HG02588 (cell line): ENCODE measurements around the gene GAREM2.

Experiments
- ATAC-seq: cut with Tn5 transposase; IDR thresholded peaks from one replicate; pipeline ENCODE4 v1.9.1; 2021; ENCODE audit warnings: mild to moderate bottlenecking, moderate library complexity; ENCODE audit not compliant: unreplicated experiment

GAREM2 gene

DNA sequence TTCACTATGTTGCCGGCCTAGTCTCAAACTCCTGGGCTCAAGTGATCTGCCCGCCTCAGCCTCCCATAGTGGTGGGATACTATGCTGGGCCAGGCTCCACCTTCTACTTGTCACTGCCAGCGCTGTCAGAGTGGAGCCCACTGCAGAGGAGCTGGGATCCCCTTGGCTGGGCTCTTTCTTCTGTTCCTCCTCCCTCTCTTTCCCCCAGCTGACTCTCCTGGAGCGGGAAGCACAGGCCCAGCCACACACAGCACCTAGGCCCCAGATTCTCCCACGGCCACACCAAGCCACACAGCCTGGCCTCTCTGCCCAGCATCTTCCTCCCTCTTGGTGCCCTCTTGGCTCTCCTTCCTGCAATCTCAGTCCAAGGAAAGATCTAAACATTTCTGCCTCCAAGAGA, 3.7 kb upstream of the GAREM2 start:
- no peak for ATAC-seq

DNA sequence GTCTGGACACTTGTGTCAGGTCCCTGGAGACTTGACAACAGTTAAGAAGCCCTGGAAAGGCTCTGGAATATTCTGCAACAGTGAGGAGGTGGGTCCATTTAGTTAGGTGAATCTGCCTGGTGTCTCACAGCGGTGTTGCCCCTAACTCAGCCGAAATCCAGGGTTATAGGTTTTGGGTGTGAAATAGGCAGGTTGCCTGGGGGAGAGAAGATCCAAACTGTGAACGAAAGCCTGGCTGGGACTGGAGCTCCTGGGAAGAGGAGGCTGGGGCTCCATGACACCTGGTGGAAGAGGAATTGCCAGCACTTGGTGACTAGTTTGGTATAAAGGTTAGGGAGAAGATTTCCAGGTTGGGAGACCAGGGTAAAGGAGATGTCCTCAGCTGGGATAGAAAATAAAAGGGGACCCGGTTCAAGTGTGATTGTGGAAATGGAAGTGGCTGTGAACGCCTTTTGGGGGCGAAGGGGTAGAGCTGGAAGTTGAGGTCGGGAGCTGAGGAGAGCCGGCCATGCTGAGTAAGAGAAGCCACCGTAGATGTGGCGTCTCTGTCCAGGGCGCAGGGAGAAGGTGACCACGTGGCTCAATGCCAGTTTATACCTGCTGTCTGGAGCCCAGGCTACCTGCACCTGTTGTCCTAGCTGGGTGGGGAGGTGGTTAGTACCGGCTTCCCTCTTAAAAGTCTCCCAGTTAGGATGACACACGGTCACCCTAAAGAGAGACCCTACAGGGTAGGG, 3.0 kb upstream of the GAREM2 start:
- no peak for ATAC-seq

DNA sequence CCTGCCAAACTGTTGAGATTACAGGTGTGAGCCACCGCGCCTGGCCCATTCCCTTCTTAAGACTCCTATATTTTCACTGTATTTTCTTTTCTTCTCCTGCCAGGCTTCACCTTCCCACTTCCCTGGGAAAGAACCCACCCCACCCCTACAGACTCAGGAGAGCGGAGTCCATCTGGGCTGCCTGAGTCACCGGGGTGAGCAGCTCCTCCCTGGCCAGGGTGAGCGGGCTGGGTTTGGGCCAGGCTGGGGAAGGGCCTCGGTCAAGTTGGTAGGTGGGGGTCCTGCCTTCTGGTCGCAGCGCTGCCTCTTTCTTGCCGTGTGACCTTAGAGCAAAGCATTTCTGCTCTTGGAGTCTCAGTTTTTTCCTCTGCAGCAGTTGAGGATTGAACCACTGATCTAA, 2.1 kb upstream of the GAREM2 start:
- ATAC-seq = no peak

DNA sequence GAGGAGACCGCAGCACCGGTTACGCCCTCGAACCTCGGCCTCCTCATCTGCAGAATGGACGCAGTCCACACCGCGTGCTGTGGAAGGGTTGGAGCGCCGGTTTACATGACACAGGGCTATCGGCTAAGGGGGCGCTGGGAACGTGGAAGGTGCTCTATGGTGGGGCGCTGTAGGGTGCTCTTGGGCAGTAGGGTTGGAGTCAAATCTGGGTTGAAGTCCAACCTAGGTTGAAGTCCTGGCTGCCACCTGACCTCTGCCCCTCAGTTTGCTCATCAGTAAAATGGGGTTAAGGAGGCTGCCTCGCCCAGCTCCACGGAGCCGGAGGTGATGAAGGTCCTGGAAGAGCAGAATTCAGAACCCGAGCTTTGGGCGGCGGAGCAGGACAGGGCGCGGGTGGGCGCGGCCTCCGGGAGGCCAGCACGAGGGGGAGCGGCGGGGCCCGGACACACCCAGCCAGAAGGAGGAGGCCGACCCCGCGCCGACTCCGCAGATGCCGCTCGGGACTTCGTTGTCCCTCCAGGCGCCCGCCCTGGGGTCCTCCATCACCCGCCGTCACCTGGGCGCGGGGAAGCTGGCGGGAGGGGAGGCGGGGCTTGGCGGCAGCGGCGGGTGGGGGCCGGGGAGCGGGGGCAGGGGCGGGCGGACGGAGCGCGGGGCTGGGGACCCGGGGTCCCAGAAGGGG, 558 bp upstream of the GAREM2 start:
- no peak for ATAC-seq

DNA sequence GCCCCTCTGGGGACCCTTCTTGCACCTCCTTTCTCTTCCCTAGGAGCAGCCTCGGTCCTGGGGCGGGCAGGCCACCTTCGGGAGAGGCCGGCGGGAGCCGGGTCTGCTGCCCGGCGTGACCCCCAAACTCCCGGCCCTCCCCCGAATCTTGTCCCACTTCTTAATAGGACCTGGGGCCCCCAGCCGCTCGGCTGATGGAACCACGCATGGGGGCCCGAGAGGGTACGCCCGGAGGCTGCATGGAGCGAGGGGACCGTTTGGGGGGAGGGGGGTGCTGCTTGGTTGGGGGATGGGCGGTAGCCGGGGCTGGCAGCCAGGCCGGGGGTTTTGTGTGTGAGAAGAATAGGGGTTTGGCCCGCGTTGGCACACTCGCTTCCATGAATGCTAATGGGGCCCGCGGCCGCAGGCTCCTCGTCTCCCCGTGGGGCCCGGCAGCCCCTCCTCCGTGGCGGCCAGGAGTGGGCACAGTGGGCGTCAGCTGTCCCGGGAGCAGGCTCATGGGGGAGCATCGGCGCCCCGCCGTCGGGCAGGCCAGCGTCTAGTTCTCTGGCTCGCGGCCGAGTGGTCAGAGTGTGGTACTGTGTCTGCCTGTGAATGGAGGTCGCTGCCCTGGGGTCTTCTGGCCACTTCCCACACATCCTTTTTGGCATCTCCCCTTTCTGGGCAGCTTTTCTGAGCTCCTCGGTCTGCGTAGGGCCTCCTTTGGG, 1.0 kb downstream of the GAREM2 start:
- no peak for ATAC-seq

DNA sequence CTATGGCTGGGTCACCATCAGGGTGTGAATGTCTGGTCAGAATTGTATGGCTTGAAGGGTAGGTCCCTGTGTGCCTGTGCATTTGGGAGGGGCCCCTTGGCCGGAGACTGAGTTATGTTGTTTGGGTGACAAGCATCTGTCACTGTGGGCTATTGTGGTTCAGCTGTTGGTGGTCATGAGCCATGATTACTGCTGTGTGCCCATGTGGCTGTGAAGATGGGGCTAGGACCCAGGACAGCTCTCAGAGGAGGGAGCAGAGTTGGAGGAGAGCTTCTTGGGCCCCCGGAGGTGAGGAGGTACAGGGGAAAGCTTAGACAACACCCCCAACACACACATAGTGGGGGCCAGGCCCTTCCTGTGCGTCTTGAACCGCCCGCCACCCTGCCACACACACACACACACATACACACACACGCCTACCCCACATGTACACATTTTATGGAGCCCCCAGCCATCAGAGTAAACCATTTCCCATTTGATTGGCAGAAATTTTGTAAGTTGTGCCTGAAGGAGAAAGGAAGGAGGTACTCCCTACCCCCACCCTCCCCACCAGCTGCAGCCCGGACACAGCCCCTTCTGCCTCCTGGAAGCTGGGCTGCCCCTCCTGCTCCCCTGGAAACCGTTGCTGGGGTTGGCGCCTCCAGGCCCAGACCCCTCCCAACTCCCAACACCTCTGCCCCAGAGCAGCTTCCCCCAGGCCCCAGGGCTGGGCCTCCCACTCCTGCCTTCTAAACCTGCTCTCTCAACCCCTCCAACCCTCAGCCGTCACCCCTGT, 2.0 kb downstream of the GAREM2 start:
- no peak for ATAC-seq

DNA sequence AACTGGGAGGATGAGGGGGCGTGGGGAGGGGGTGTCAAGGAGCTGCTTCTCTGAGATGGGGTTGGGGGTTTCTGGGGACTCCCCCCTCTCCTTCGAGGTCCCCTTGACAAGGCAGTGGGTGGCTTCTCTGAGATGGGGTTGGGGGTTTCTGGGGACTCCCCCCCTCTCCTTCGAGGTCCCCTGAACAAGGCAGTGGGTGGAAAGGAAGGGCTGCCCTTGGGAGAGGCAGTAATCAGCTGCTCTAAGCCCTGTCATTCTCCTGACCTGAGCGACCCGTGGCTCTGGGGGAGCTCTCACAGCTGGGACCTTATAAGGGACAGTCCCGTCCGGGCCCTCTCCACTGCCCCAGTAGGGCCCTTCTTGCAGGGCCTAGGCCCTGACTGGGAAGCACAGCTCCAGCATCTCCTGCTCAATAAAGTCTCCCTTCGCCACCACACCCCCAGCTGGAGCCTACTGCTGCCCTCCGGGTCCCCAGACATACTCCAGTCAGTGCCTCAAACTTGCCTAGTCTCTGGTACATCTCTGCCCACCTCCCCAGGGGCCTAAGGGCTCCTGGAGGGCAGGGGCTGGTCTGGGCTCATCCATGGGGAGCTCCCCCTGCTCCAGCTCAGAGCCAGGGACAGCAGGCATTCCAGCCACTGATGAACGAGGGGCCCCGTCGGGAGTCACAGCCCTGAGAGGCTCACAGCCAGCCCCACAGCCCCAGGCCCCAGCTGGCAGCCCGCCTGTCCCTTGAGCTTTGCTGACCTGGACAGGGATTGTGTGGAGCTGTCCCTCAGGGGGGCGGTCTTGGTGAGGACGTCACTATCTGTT, 2.8 kb downstream of the GAREM2 start:
- no peak for ATAC-seq

DNA sequence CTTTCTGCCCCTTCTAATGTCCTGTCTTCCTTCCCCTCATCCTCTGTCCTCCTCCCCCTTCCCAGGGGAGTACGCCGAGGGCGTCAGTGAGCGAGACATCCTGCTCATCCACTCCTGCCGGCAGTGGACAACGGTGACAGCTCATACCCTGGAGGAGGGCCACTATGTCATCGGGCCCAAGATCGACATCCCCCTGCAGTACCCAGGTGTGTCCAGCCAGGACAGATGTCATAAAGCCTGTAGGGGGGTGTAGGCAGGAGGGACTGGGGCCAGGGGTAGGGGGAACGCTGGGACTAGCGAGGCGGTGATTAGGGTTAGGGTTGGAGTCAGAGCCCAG, 3.4 kb downstream of the GAREM2 start:
- ATAC-seq = no peak

DNA sequence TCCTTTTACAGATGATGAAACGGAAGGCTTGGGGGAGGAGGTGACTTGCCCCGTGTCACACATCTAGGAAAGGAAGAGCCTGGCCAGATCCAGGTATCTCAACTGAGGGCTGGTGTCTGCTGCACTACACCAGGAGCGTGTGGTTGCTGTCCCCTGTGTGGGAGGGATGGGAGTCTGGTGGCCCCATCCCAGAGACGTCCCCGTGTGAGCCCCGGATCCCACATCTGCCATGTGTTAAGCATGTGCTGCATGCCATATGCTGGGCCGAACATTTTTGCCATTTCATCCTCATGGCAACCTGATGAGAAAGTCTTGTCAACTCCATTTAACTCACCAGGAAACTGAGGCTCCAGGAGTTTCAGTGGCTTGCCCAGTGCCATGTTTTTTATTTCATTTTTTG, 4.2 kb downstream of the GAREM2 start:
- no peak for ATAC-seq

DNA sequence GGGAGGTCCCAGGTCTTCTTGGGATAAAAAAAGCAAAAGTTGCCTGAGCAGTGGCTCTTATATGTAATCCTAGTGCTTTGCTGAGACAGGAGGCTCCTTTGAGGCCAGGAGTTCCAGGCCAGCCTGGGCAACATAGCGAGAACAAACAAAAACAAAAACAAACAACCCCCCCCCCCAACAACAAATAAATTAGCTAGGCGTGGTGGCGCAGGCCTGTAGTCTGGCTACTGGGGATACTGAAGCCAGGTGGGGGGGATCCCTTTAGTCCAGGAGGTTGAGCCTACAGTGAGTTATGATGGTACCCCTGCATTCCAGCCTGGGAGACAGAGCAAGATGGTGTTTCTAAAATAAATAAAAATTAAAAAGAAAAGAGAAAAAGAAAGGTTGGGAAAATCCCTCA, 5.4 kb downstream of the GAREM2 start:
- no peak for ATAC-seq

DNA sequence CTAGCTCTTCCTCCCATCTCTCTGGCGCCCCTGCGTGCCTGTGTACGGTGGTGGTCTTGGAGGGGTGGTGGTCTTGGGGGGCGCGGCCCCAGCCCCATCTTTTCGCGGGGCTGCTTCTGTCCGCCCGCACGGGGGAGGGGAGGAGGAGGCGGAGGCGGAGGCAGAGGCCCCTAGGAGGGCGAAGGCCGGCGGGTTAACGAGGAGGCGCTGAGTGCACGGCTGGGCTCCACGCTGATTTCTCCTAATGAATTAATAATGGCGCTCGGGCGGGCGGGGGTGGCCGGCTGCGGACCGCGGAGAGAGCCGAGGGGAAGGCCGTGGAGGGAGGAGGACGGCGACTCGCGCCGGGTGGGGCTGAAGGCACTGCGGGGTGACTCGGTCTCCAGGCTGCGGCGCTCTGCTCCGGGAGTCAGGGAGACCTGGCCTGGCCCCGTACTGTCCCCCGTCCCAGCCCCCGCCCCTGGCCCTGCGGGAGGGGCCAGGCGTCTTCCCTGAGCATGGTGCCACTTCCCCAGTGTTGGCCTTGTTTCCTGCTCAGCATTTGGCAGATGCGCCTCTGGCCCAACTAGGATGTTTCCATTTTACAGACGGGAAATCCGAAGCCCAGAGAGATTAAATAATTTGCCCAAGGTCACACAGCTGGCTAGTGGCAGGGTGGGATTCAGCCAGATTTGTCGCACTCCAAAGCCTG, 6.0 kb downstream of the GAREM2 start:
- no peak for ATAC-seq

DNA sequence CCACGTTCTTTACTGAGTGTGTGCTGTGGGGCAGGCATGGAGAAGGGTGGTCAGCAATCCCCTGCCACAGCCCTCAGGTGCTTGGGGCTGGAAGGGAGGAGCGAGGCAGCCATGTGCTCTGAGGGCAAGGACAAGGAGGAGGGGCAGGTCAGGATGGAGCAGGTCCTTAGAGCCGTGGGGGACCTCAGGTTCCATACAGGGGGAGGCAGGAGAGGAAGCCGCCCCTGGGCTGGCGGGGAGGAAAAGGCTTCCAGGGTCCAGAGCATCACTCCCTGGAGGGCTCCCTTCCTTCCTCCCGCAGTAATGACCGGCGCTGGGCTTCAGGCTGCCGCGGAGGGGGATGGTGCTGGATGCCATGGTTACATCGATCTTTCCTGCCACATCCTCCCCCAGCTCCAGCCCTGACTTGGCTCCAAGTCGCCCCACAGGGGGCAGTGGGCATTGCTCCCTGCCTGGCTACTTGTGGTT, 6.6 kb downstream of the GAREM2 start:
- no peak for ATAC-seq

DNA sequence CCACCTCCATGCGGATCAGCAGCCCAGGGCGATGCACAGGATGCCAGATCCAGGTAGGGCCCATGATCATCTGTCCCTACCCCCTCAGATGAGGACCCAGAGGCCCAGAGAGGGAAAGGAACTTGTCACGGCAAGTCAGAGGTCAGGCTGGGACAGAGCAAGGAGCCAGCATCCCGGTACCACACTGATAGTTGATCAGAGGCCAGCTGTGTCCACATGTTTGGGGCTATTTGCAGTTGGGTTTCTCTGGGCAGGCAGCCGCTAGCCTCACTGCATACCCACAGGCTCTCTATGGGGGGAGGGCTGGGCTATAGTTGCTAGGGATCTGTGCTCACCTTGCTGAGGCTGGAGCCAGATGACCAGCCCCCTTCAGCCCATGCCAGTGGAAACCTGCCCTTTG, 9.6 kb downstream of the GAREM2 start:
- ATAC-seq = no peak

DNA sequence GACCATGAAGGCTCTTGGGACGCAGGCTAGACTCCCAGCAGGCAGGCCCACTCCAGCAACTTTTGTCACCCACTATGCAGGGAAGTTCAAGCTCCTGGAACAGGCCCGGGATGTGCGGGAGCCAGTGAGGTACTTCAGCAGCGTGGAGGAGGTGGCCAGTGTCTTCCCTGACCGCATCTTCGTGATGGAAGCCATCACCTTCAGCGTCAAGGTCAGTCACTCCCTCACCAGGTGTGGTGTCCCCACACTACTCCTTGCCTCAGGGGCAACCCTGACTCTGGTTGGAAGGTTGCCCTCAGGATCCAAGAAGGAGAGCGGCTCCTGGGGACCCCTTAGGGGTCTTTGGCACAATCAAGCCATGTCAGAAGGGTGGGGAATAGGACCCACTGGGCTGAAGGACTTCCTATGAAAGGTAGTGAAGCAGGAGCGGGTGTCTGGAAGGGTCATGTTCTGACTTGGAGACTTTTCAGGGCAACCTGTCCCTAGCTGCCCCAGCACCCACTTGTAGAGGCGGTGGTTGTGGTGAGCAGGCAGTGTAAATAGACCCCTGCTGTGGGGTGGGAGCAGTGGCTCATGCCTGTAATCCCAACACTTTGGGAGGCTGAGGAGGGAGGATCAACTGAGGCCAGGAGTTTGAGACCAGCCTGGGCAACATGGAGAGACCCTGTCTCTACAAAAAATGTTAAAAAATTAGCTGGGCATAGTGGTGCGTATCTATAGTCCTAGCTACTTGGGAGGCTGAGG, 10.2 kb downstream of the GAREM2 start:
- no peak for ATAC-seq

DNA sequence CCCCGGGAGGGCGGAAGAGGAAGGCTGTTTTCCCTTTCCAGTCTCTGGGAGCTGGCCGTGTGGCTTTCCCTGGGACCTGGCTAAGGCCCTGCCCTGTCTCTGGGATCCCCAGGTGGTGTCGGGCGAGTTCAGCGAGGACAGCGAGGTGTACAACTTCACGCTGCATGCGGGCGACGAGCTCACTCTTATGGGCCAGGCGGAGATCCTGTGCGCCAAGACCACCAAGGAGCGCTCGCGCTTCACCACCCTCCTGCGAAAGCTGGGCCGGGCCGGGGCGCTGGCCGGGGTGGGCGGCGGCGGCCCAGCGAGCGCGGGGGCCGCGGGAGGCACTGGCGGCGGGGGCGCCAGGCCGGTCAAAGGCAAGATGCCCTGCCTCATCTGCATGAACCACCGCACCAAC, 11.2 kb downstream of the GAREM2 start:
- no peak for ATAC-seq

DNA sequence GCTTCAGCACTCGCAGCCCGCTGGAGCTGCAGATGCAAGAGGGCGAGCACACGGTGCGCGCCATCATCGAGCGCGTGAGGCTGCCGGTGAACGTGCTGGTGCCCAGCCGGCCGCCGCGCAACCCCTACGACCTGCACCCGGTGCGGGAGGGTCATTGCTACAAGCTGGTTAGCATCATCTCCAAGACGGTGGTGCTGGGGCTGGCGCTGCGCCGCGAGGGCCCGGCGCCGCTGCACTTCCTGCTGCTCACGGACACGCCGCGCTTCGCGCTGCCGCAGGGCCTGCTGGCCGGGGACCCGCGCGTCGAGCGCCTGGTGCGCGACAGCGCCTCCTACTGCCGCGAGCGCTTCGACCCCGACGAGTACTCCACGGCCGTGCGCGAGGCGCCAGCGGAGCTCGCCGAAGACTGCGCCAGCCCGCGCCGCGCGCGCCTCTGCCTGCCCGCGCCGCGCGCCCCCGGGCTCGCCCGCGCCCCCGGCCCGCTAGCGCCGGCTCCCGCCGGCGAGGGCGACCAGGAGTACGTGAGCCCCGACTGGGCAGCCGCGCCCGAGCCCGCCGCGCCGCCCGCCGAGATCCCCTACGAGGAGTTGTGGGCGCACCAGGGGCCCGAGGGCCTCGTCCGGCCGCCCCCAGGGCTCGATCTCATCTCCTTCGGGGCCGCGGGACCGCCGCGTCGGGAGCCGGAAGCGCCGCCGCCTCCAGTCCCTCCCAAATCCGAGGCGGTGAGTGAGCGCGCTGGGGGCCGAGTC, 11.8 kb downstream of the GAREM2 start:
- ATAC-seq = no peak

DNA sequence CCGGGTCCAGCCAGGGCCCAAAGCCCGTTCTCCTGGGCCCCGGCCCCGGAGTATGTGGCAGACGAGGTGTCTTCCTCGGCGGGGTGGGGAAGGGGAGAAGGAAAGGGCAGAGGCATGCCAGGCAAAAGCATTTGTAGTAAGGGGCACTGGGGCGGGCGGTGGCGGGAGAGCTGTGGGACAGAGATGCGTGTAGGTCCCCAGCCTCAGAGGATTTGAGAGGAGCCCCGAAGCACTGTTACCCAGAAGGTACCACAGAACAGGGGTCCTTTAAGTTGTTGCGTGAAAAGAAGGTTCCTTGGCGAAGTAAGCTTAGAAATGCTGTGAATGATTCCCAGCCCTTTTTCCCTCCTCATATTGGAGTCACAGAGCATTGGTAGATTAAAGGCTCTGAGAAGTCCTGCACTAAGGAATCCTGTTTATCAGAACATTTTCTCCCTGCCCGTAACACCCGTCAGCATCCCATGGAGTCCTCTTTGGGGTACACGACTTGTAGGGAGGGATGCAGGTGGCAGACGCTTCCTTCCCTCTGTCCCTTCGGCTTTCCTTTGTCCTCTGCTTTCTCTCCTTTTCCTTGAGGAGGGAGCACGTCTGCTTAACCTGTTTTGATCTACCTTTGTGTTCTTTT, 12.5 kb downstream of the GAREM2 start:
- no peak for ATAC-seq
